ENCODE results near the gene DISP2. TPM values are rescaled to one million over a fixed set of nuclear protein-coding genes. Genes with fewer than 3 reads are reported as not detected.

Gene DISP2
- total RNA-seq, 1 donor from 2014 or later, result 3.6 TPM

GRCh38 chr15:40327457-40327856 is 30.6 kb upstream of the DISP2 start:
- H3K36me3 Mint-ChIP-seq (ENCODE audit: low read depth, unreplicated experiment), result no peaks in the 10 kb centered on the region
- peaks cover 57% of the 10 kb centered on the region for H3K4me1 Mint-ChIP-seq (ENCODE audit: unreplicated experiment)
- H3K4me3 Mint-ChIP-seq (ENCODE audit: unreplicated experiment), result no peak overlapping the region
- no peak for TF ChIP-seq CTCF (IDR thresholded peaks at IDR 0.05; ENCODE audit: unreplicated experiment)
- peaks cover 4% of the 10 kb centered on the region for H3K27me3 Mint-ChIP-seq (ENCODE audit: unreplicated experiment)
- no peak overlapping the region for H3K27ac Mint-ChIP-seq (ENCODE audit: unreplicated experiment)
- H3K9me3 Mint-ChIP-seq (ENCODE audit: unreplicated experiment), result no peaks in the 10 kb centered on the region
- no peak for DNase-seq (ENCODE audit: low spot score)

- Mint-ChIP-seq H3K4me3 (ENCODE audit: unreplicated experiment) (no peak overlapping the region), H3K27me3 (ENCODE audit: unreplicated experiment) (peaks cover 8% of the 10 kb centered on the region), H3K27ac (ENCODE audit: unreplicated experiment) (no peak overlapping the region), H3K9me3 (ENCODE audit: unreplicated experiment) (no peaks in the 10 kb centered on the region), H3K36me3 (ENCODE audit: low read depth, unreplicated experiment) (no peaks in the 10 kb centered on the region), H3K4me1 (ENCODE audit: unreplicated experiment) (peaks cover 58% of the 10 kb centered on the region)
- DNase-seq (ENCODE audit: low spot score), result no peak
- no peak for TF ChIP-seq CTCF (IDR thresholded peaks at IDR 0.05; ENCODE audit: unreplicated experiment)
Measured at GRCh38 chr15:40328176-40328575, 29.8 kb upstream of the DISP2 start.

GRCh38 chr15:40328751-40329150 is 29.3 kb upstream of the DISP2 start:
- no peak overlapping the region for H3K4me3 Mint-ChIP-seq (ENCODE audit: unreplicated experiment)
- no peak overlapping the region for H3K27ac Mint-ChIP-seq (ENCODE audit: unreplicated experiment)
- peaks cover 9% of the 10 kb centered on the region for H3K27me3 Mint-ChIP-seq (ENCODE audit: unreplicated experiment)
- TF ChIP-seq CTCF (IDR thresholded peaks at IDR 0.05; ENCODE audit: unreplicated experiment), result no peak
- no peaks in the 10 kb centered on the region for H3K36me3 Mint-ChIP-seq (ENCODE audit: low read depth, unreplicated experiment)
- DNase-seq (ENCODE audit: low spot score), result no peak
- H3K4me1 Mint-ChIP-seq (ENCODE audit: unreplicated experiment), result peaks cover 62% of the 10 kb centered on the region
- H3K9me3 Mint-ChIP-seq (ENCODE audit: unreplicated experiment), result no peaks in the 10 kb centered on the region

- no peak for TF ChIP-seq CTCF (IDR thresholded peaks at IDR 0.05; ENCODE audit: unreplicated experiment)
- no peaks in the 10 kb centered on the region for H3K9me3 Mint-ChIP-seq (ENCODE audit: unreplicated experiment)
- no peak overlapping the region for H3K27ac Mint-ChIP-seq (ENCODE audit: unreplicated experiment)
- H3K27me3 Mint-ChIP-seq (ENCODE audit: unreplicated experiment), result peaks cover 7% of the 10 kb centered on the region
- DNase-seq (ENCODE audit: low spot score), result no peak
- H3K36me3 Mint-ChIP-seq (ENCODE audit: low read depth, unreplicated experiment), result no peaks in the 10 kb centered on the region
- peaks cover 68% of the 10 kb centered on the region for H3K4me1 Mint-ChIP-seq (ENCODE audit: unreplicated experiment)
- H3K4me3 Mint-ChIP-seq (ENCODE audit: unreplicated experiment), result no peak overlapping the region
Measured at GRCh38 chr15:40329804-40330203, 28.2 kb upstream of the DISP2 start.

GRCh38 chr15:40330368-40330836 is 27.6 kb upstream of the DISP2 start:
- Mint-ChIP-seq H3K36me3 (ENCODE audit: low read depth, unreplicated experiment) (no peaks in the 10 kb centered on the region), H3K27me3 (ENCODE audit: unreplicated experiment) (peaks cover 5% of the 10 kb centered on the region), H3K27ac (ENCODE audit: unreplicated experiment) (no peak overlapping the region), H3K9me3 (ENCODE audit: unreplicated experiment) (no peaks in the 10 kb centered on the region), H3K4me3 (ENCODE audit: unreplicated experiment) (no peak overlapping the region), H3K4me1 (ENCODE audit: unreplicated experiment) (peaks cover 62% of the 10 kb centered on the region)
- no peak for TF ChIP-seq CTCF (IDR thresholded peaks at IDR 0.05; ENCODE audit: unreplicated experiment)
- DNase-seq (ENCODE audit: low spot score), result no peak

All from endothelial cell (in vitro differentiated cells).